ENCODE data around the gene TAS2R41. TPM values are rescaled to one million over a fixed set of nuclear protein-coding genes. Genes with fewer than 3 reads are reported as not detected.
A peak's percentile ranks its signal among the peaks of the same experiment; 100 is the strongest.
"Not testable (repeated sequence)": the region's sequence is repeated elsewhere in the genome, so short reads cannot be mapped to it uniquely, and the experiment has no call there.

The TAS2R41 gene
- total RNA-seq, 1 experiment from 2014 or later: not detected

- H3K36me3 ChIP-seq: no peaks in the 10 kb centered on the region
- H3K4me3 ChIP-seq: no peak overlapping the region
- DNase-seq: no peak
- H3K27me3 ChIP-seq: no peaks in the 10 kb centered on the region
- no peaks in the 10 kb centered on the region for H3K9me3 ChIP-seq
Measured at GRCh38 chr7:143504215-143504936, 26.7 kb downstream of the TAS2R41 start.

- no peak for DNase-seq
- Histone ChIP-seq H3K27me3 (no peaks in the 10 kb centered on the region), H3K36me3 (no peaks in the 10 kb centered on the region), H3K9me3 (no peaks in the 10 kb centered on the region), H3K4me3 (no peak overlapping the region)
Measured at GRCh38 chr7:143504937-143505297, 27.2 kb downstream of the TAS2R41 start.

- no peaks in the 10 kb centered on the region for H3K9me3 ChIP-seq
- DNase-seq: no peak
- H3K36me3 ChIP-seq: no peaks in the 10 kb centered on the region
- no peaks in the 10 kb centered on the region for H3K27me3 ChIP-seq
- no peak overlapping the region for H3K4me3 ChIP-seq
Measured at GRCh38 chr7:143505838-143506237, 28.2 kb downstream of the TAS2R41 start.

- Histone ChIP-seq H3K4me3 (no peak overlapping the region), H3K36me3 (no peaks in the 10 kb centered on the region), H3K9me3 (no peaks in the 10 kb centered on the region), H3K27me3 (no peaks in the 10 kb centered on the region)
- DNase-seq: no peak
Measured at GRCh38 chr7:143507094-143507518, 29.4 kb downstream of the TAS2R41 start.

DNA sequence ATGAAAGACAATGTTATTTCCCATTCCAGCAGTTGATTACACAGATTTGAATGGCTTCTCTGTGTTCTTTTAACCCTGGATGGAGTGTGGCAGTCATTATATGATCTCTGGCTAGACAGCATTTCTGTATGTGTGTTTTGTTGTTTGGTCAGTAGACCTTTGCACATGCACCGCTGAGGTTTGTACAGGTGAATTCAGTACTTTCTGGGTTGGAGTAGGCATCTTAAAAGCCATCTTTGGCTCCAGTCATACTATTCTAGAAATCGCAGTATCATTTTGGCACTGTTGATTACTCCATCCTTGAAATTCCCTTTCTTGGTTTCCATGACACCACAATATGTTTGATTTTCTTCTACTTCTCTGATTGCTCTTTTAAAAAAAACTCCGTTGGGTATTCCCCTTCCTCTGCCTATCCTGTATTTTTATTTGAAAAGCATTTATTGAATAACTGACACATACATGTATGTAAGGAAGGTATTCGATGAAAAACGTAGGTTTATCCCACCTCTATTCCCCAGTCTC lies 29.9 kb downstream of the TAS2R41 start:
- DNase-seq: no peak
- Histone ChIP-seq H3K9me3 (no peaks in the 10 kb centered on the region), H3K4me3 (no peak overlapping the region), H3K27me3 (no peaks in the 10 kb centered on the region), H3K36me3 (no peaks in the 10 kb centered on the region)

GRCh38 chr7:143510854-143511592 lies 33.4 kb downstream of the TAS2R41 start:
- no peak for DNase-seq
- Histone ChIP-seq H3K27me3 (no peaks in the 10 kb centered on the region), H3K4me3 (no peak overlapping the region), H3K36me3 (no peaks in the 10 kb centered on the region), H3K9me3 (no peaks in the 10 kb centered on the region)

DNA sequence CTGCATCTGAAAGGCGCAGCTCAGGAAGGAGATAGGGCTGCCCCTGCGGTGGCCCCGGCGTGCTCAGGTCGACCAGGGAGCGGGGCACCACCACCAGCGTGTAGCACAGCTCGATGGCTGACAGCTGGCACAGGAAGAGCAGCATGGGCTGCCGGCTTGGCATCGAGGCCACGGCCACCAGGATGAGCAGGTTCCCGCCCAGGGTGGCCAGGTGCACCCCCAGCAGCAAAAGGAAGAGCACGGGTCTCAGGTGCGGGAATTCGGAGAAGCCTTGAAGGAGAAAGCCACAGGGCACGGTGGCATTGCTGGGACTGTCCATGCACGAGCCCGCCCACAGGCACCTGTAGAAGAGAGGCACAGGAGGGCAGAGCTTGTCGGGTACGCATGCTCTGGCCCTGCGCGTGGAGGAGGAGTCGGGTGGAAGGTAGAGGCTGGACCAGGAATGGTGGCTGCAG lies 33.9 kb downstream of the TAS2R41 start:
- no peak for DNase-seq
- H3K9me3 ChIP-seq: no peaks in the 10 kb centered on the region
- H3K36me3 ChIP-seq: no peaks in the 10 kb centered on the region
- H3K27me3 ChIP-seq: no peaks in the 10 kb centered on the region
- no peak overlapping the region for H3K4me3 ChIP-seq

DNA sequence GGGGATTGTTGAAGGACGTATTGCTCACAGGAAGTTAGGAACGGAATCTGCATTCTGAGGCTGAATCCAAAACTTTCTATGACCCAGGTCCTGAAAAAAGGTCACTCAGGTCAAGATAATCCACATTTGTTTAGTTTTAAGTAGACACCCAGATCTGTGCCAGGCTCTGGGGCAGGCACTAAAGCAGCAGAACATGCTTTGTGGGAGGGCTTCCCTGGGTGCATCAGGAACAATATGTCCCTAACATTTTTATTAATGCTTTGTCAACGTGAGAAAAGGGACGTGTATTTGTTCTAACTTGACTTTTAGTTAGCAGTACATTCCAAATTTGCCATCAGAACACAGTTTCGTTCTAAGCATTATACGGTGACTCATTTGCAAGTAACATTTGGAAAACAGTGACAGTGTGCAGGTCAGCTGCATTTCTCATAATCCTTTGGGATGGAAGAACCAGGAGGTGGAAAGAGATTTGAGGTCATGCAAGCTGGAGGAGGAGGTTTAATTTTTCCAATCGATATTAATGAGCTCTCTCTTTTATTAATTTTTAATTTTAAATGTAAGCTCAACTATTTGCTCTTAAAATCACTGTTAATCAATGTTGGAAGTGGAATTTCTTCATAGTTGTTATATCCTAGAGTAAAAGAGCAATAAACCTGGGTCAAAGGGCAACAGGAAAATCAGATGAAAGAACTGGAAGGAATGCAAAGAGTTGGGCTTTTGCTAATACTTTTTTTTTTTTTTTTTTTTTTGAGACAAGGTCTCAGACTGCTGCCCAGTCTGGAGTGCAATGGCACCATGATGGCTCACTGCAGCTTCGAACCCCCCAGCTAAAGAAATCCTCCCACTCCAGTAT lies 35.0 kb downstream of the TAS2R41 start:
- Histone ChIP-seq H3K36me3 (no peaks in the 10 kb centered on the region), H3K9me3 (no peaks in the 10 kb centered on the region), H3K27me3 (no peaks in the 10 kb centered on the region), H3K4me3 (no peak overlapping the region)
- DNase-seq: no peak

DNA sequence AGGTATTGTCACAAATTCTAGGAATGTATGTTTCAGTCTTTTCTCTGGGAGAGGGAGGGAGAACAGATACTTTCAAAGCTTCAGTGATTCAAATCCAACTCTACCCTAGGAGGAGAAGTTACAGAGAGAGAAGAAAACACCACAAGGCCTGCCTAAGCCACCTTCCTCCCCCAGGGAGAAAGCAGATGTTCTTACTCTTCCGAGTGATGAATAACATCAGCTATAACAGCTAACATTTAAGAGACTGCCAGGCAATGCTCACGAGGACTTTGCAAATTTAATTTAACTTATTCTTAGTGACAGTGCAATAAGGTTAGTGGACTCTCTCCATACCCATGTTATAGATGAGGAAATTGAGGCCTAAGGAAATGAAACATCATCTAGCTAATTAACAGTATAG lies 36.8 kb downstream of the TAS2R41 start:
- no peaks in the 10 kb centered on the region for H3K9me3 ChIP-seq
- no peaks in the 10 kb centered on the region for H3K36me3 ChIP-seq
- no peaks in the 10 kb centered on the region for H3K27me3 ChIP-seq
- DNase-seq: no peak
- no peak overlapping the region for H3K4me3 ChIP-seq

GRCh38 chr7:143514995-143515735 lies 37.5 kb downstream of the TAS2R41 start:
- Histone ChIP-seq H3K27me3 (no peaks in the 10 kb centered on the region), H3K4me3 (no peak overlapping the region), H3K36me3 (no peaks in the 10 kb centered on the region), H3K9me3 (no peaks in the 10 kb centered on the region)
- no peak for DNase-seq

DNA sequence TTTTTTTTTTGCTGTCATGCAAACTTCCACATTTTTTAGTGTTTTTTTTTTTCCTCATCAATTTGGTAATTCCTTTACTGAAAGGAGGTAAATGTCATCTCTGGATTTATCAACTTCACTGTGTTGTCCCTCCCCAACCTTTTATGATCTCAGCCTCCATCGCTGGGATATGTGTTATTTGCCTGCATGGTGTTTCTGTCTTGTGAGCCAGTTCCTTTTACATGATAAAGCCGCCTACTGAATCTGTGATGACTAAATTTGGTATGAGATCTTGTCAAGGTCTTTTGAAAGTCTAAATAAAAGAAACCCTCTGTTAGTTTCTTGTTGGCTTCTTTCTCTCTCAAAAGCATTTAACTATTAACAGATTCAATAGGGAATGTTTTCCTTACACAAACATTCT lies 39.3 kb downstream of the TAS2R41 start:
- DNase-seq: no peak
- H3K27me3 ChIP-seq: no peaks in the 10 kb centered on the region

GRCh38 chr7:143518521-143518920 lies 40.8 kb downstream of the TAS2R41 start:
- no peaks in the 10 kb centered on the region for H3K27me3 ChIP-seq
- H3K9me3 ChIP-seq: no peaks in the 10 kb centered on the region
- DNase-seq: no peak
- no peak overlapping the region for H3K4me3 ChIP-seq
- H3K36me3 ChIP-seq: no peaks in the 10 kb centered on the region

More for the DNA sequence above, 39.3 kb downstream of the TAS2R41 start:
- no peaks in the 10 kb centered on the region for H3K36me3 ChIP-seq
- H3K4me3 ChIP-seq: no peak overlapping the region
- H3K9me3 ChIP-seq: no peaks in the 10 kb centered on the region

- no peak for DNase-seq
- Histone ChIP-seq H3K9me3 (no peaks in the 10 kb centered on the region), H3K36me3 (no peaks in the 10 kb centered on the region), H3K4me3 (no peak overlapping the region), H3K27me3 (no peaks in the 10 kb centered on the region)
Measured at GRCh38 chr7:143518941-143519340, 41.3 kb downstream of the TAS2R41 start.

GRCh38 chr7:143519411-143520131 lies 41.9 kb downstream of the TAS2R41 start:
- no peaks in the 10 kb centered on the region for H3K27me3 ChIP-seq
- H3K4me3 ChIP-seq: no peak overlapping the region
- no peaks in the 10 kb centered on the region for H3K9me3 ChIP-seq
- peak; percentile 25 for DNase-seq
- no peaks in the 10 kb centered on the region for H3K36me3 ChIP-seq

DNA sequence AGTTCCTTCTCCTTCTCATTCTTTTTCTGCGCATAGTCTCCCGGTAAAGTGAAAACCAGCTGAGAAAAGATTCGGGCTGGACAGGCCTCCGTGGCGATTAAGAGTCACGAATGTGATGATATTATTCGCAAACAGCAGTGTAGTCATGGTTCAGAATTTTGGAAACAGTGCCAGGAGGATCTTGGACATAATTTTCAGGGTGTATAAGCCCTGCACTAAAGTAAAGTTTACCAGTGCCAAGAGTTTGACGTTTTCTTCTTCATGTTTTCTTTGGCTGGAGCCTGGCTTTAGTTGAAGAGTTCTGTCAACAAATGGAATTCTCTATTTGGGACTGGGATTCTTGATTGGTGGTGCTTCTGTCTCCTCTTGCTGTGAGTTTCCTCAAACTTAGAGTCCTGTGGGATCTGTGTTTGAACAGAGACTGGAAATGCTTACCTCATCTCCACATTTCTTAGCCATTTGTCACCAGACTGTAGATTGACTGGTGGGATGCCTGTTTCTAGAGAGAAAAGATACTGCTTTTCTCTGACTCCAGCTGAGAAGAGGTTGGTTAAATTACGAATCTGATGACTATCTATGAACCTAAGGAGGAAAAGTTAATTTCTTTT lies 44.7 kb downstream of the TAS2R41 start:
- DNase-seq: peak; percentile 28
- not testable (repeated sequence) for H3K4me3 ChIP-seq

More for the DNA sequence above, 44.7 kb downstream of the TAS2R41 start:
- not testable (repeated sequence) for H3K36me3 ChIP-seq, H3K9me3 ChIP-seq, H3K27me3 ChIP-seq
